ENCODE results near the gene SH3GL3.

GRCh38 chr15:83430441-83430840, 16.7 kb upstream of the SH3GL3 start:
- TF ChIP-seq CTCF (conservative IDR thresholded peaks at IDR 0.05 in 1 of 2, IDR thresholded peaks at IDR 0.05 in 1 of 2; ENCODE audit: extremely low read depth in 1 of 2, insufficient read depth in 1 of 2, low read depth in 1 of 2, low read length in 2 of 2) = no peak
- no peak for TF ChIP-seq EZH2 (IDR thresholded peaks at IDR 0.05; ENCODE audit: borderline replicate concordance, low read length)

Data from mammary epithelial cell (primary cell).